Tibial nerve (tissue), 4 donors: ENCODE measurements around the gene CYTH1.

ENCODE experiments used
- EP300 ChIP-seq, 2 donors: sonication (generic); formaldehyde crosslinking; IDR thresholded peaks; one replicate each; pipeline ENCODE4 v1.6.1; 2017; ENCODE audit warnings: antibody characterized with exemption in 2 of 2, mild to moderate bottlenecking in 1 of 2
- TF ChIP-seq, protein P1 (sequence below), 5 experiments: fragments of 200-600 bp in 3 of 5; fragments of 450-650 bp in 2 of 5; sonication (generic) in 3 of 5; IDR thresholded peaks; one replicate each; pipeline ENCODE4 v1.5.1; 2016 to 2019; ENCODE audit warnings: antibody characterized with exemption in 5 of 5, mild to moderate bottlenecking in 3 of 5, moderate library complexity in 2 of 5

GRCh38 chr17:78665952-78666920 lies 115.8 kb downstream of the CYTH1 start:
- TF ChIP-seq, protein P1, sequence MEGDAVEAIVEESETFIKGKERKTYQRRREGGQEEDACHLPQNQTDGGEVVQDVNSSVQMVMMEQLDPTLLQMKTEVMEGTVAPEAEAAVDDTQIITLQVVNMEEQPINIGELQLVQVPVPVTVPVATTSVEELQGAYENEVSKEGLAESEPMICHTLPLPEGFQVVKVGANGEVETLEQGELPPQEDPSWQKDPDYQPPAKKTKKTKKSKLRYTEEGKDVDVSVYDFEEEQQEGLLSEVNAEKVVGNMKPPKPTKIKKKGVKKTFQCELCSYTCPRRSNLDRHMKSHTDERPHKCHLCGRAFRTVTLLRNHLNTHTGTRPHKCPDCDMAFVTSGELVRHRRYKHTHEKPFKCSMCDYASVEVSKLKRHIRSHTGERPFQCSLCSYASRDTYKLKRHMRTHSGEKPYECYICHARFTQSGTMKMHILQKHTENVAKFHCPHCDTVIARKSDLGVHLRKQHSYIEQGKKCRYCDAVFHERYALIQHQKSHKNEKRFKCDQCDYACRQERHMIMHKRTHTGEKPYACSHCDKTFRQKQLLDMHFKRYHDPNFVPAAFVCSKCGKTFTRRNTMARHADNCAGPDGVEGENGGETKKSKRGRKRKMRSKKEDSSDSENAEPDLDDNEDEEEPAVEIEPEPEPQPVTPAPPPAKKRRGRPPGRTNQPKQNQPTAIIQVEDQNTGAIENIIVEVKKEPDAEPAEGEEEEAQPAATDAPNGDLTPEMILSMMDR (IDR thresholded peaks at IDR 0.05): no peak
- peak in 1 of 2 donors; percentile 39 for TF ChIP-seq EP300 (IDR thresholded peaks at IDR 0.05)
